Measurements from ENCODE around the gene PRUNE1.

PRUNE1 gene

DNA sequence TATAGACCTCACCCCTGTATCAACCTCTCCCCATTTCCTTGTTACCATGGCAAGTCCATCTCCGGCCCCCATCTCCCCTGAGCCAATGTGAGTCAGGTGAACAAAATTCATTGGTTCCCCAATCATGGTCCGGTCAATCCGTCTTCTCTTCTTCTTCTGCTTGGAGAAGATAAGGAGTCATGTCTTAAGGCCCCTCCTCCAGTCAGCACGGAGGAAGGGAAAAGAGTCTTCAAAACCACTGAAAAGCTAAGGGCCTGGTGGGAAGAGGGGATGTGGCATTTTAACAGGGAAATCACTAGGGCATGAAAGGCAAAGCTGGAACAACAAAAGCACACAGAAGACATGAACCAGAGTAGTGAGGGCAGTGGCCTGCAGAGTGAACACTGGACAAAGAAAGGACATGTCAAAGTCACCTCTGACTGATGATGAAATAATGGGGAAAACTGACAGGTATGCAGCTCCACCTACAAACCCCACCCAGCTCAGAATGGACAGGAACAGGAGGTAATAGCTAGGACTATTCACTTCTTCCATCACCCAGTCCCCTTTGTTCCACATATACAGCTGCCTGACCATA is 46.8 kb downstream of the PRUNE1 start:
- DNase-seq: no peak

DNA sequence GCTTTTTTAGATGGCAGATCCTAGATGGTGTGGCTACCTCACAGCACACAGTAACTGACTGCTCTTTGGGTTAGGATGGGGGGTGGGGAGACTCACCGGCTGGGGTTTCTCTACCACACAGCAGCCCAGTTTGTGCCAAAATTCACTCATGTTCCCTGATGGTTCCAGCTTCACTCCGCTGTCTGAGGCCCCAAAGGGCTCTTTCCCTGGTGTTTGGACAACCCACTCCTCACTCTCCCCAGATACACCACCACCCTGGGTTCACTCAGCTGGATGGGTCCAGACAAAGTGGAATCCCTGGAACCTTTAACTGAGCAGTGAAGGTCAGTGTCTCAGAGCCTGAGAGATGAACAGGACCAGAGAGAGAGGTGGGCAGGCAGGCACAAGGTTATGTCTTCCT is 47.3 kb downstream of the PRUNE1 start:
- no peak for DNase-seq

DNA sequence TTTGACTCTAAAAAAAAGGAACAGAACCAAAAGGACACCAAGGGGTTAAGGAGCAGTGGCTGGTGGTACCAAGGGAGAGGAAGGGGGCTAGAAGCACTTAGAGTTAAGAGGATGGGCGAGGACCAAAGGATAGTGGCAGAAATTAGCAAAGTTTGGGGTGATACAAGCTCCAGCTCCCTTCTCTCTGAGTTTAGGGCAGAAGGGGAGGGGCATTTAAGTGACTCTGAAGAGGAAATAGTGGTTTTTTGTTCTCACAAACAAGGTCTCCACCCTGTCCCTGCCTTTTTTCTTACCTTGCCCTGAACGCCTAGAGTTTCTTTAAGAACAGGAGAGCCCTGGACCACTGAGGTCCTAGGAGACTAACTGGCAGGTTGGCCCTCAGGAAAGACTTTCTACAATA is 47.9 kb downstream of the PRUNE1 start:
- no peak for DNase-seq

- DNase-seq: peak; percentile 82
Observed at GRCh38 chr1:151058692-151059091, 50.4 kb downstream of the PRUNE1 start.

GRCh38 chr1:151059109-151060006 is 51.1 kb downstream of the PRUNE1 start, which contains the start of gene CDC42SE1:
CDC42SE1 (minus strand) TSS chr1:151059622; CDS start chr1:151055730, 3,892 bp downstream.
- peak; percentile 82 for DNase-seq

DNA sequence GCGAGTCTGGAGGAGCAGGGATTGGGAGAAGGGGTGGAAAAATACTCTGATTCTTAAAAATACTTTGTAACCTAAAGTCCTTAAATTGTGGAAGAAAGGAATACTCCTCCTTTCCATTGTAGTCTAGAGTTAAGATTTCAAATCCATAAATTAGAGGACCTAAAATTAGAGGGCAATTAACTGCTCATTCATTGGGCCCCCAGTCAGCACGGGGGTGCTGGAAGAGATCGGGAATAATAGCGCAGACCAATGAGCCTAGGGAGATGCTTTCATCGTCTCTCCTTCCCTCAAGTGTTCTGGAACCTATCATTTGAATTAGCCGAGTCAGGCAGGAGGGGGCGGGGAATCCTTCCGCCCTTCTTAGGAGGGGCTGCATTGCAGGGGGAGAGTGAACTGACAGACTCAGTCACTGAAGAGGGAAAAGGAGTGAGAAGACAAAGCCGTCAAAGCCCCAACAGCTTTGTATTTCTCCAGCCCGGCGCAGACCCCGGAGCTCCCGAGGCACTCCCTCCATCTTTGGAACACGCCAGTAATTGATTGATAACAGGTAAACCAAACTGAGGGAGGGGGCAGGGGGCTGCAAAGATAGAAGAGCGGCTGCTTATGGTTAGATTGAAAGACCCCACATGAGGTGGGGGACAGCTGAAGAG is 51.9 kb downstream of the PRUNE1 start, which contains the start of gene MLLT11:
Gene MLLT11, plus strand, starts transcription at position 391 of the 650 bp plus-strand sequence. CDS start 6,828 bp downstream, outside the sequence.
- DNase-seq: peak; percentile 84

DNA sequence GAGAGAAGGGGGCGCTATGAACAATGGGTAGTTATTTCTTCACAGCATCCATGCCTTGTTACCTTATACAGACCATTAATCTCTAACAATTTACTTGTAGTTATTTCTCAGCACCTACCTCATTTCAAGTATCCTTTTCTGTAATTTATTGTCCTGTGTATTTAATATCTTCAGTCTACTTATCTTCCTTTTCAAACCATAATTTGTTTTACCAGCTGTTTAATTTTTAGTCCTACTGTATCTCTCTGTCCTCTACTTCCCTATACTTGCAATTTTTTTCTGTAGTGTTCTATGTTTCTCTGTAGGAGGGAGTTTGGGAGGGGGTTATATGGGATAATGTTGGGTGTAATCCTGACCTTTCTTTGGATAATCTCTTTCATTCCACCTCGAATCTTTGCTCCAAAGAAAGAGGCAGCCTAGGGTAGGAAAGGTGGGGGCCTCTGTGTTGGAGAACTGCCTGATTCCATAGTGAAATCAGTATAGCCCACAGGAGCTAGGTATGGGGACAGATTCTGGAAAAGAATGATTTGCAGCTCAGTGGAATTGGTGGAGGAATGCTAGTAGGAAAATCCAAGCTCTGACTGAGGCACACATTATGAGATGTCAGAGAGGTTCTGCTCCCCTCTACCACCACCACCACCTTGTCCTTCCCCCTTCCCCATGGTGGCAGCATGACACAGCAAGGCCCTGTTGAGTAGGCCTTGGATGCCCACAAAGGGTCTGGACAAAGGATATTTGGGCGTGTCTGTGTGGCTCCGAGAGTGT is 52.6 kb downstream of the PRUNE1 start:
- DNase-seq: peak; percentile 41

- no peak for DNase-seq
Observed at GRCh38 chr1:151061704-151062103, 53.5 kb downstream of the PRUNE1 start.

DNA sequence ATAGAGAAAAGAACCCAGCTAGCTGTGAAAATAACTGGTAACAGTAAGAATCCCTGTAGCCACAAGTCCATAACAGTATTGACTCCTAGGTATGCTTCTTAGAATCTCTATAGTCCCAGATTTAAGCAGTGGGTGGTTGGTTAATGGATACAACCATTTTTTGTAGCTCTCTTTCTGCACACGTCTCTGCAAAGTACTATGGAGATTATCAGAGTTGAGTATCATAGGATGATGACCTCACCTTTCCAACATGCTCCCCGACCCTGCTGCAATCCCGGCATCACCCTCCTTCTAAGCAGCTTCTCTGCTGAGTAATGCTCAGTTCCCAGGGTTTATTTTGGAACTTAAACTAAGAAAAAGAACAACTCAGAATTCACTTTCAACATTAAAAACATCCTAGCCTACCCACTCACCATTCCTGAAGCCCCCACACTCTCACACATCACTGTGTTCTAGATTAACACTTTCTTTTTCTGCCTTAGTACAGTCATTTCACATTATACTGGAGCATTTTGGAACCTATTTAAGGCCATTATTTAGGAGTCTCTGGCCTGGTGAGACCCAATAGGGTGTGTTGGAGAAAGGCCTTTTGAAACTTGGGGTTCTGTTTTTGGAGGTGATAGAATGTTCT is 54.6 kb downstream of the PRUNE1 start:
- no peak for DNase-seq

DNA sequence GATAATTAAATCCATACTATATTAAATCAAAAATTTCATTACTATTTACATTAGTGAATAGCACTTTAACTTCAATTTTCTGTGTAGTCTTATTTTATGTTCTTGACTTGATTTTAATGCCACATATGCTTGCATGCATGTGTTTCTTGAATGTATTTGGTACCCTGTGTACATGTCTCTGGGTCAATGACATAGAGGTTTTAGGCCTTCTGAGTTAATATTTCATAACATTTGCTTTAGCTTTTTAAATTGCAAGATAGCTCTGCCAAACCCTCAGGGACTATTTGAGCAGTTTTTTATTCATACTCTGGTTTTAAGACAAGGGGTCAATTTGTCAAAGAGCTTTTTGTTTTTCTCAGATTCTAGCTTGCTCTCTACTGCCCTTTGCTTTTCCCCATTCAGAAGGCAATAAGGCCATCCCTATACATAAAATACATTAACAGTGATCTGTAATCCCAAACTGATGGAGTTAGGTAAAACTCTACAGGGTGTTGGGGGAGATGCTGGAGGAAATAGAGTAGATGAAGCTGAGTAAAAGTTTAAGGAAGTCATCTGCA is 56.9 kb downstream of the PRUNE1 start:
- DNase-seq: no peak

- no peak for DNase-seq
Observed at GRCh38 chr1:151067185-151067584, 58.9 kb downstream of the PRUNE1 start.

GRCh38 chr1:151069103-151069486 is 60.8 kb downstream of the PRUNE1 start:
- no peak for DNase-seq

GRCh38 chr1:151070474-151071276 is 62.4 kb downstream of the PRUNE1 start, which contains the start of gene GABPB2:
GABPB2 (plus strand) TSS chr1:151070761; CDS start chr1:151088190, 17,429 bp downstream.
- peak; percentile 90 for DNase-seq

GRCh38 chr1:151072224-151072623 is 64.0 kb downstream of the PRUNE1 start:
- no peak for DNase-seq

Data from NCI-H1105 treated with DMSO at 0.1 percent for 48 hours (cell line).